CD4-positive, CD25-positive, alpha-beta regulatory T cell (primary cell): ENCODE measurements around the gene PKD2. TPM values are rescaled to one million over a fixed set of nuclear protein-coding genes. Genes with fewer than 3 reads are reported as not detected.
"Not testable (repeated sequence)": the region's sequence is repeated elsewhere in the genome, so short reads cannot be mapped to it uniquely, and the experiment has no call there.

Source experiments
- ATAC-seq, 2 donors: fragments of 150-1000 bp; cut with Tn5 transposase; one replicate each; pipeline ENCODE4 v1.10.0; 2021; ENCODE audit warnings: low read depth in 2 of 2, moderate number of reproducible peaks in 2 of 2, moderate library complexity in 1 of 2
- DNase-seq, 3 donors: peaks; one replicate each; pipeline versions ENCODE4 v3.0.0 to v3.0.0-alpha.2; 2012 to 2022; ENCODE audit warnings: mixed read lengths in 1 of 3
- H3K27ac ChIP-seq: one replicate; pipeline ENCODE4 v1.7.0; 2013; ENCODE audit warnings: mild to moderate bottlenecking, low read length; ENCODE audit not compliant: insufficient read depth, poor library complexity, severe bottlenecking
- H3K27me3 ChIP-seq: one replicate; pipeline ENCODE4 v1.7.0; 2013; ENCODE audit warnings: low read length; ENCODE audit not compliant: control insufficient read depth, insufficient read depth
- H3K36me3 ChIP-seq: one replicate; pipeline ENCODE4 v1.7.0; 2013; ENCODE audit warnings: mild to moderate bottlenecking, low read length, moderate library complexity; ENCODE audit not compliant: control insufficient read depth, insufficient read depth
- H3K4me1 ChIP-seq: 2 replicates; pipeline ENCODE4 v1.7.0; 2013; ENCODE audit warnings: mild to moderate bottlenecking, low read length; ENCODE audit not compliant: insufficient read depth, control insufficient read depth, poor library complexity, severe bottlenecking
- H3K4me3 ChIP-seq: one replicate; pipeline ENCODE4 v1.7.0; 2013; ENCODE audit warnings: low read depth, mild to moderate bottlenecking, low read length, moderate library complexity
- H3K9me3 ChIP-seq, 2 experiments: 1 replicate in 1 of 2; 2 replicates in 1 of 2; pipeline ENCODE4 v1.7.0; 2013; ENCODE audit warnings: low read length in 2 of 2, mild to moderate bottlenecking in 1 of 2, moderate library complexity in 1 of 2; ENCODE audit not compliant: control insufficient read depth in 2 of 2
- H3K27ac Mint-ChIP-seq, 3 donors: one replicate each; pipeline ENCODE4 v1.8.0; 2020 to 2022; ENCODE audit warnings: mild to moderate bottlenecking in 3 of 3, mixed read lengths in 3 of 3, moderate library complexity in 2 of 3
- H3K27me3 Mint-ChIP-seq: one replicate; pipeline ENCODE4 v1.8.0; 2022; ENCODE audit warnings: mild to moderate bottlenecking, mixed read lengths
- H3K36me3 Mint-ChIP-seq: one replicate; pipeline ENCODE4 v1.8.0; 2020; ENCODE audit warnings: mixed read lengths
- H3K4me1 Mint-ChIP-seq, 4 donors: one replicate each; pipeline ENCODE4 v1.8.0; 2020 to 2022; ENCODE audit warnings: mixed read lengths in 4 of 4, mild to moderate bottlenecking in 1 of 4
- H3K4me3 Mint-ChIP-seq, 4 donors: one replicate each; pipeline ENCODE4 v1.8.0; 2020 to 2022; ENCODE audit warnings: mild to moderate bottlenecking in 4 of 4, mixed read lengths in 4 of 4, moderate library complexity in 3 of 4
- H3K9me3 Mint-ChIP-seq, 7 donors: one replicate each; pipeline ENCODE4 v1.8.0; 2020 to 2022; ENCODE audit warnings: mixed read lengths in 7 of 7, mild to moderate bottlenecking in 3 of 7, moderate library complexity in 2 of 7
- polyA plus RNA-seq, 4 donors: library from polyadenylated mRNA; unstranded; fragments of 300-500 nt; fragmentation: Illumina TruSeq; gene quantifications; one replicate each; pipeline ENCODE4 v1.2.3, GENCODE V29; 2021
- total RNA-seq: library from RNA; stranded (reverse); gene quantifications from one replicate; pipeline ENCODE4 v1.2.3, GENCODE V29; 2022

The PKD2 gene
- total and polyA plus RNA-seq, 5 donors from 2014 or later: 2.0 to 17.3 (median 5.4) TPM

DNA sequence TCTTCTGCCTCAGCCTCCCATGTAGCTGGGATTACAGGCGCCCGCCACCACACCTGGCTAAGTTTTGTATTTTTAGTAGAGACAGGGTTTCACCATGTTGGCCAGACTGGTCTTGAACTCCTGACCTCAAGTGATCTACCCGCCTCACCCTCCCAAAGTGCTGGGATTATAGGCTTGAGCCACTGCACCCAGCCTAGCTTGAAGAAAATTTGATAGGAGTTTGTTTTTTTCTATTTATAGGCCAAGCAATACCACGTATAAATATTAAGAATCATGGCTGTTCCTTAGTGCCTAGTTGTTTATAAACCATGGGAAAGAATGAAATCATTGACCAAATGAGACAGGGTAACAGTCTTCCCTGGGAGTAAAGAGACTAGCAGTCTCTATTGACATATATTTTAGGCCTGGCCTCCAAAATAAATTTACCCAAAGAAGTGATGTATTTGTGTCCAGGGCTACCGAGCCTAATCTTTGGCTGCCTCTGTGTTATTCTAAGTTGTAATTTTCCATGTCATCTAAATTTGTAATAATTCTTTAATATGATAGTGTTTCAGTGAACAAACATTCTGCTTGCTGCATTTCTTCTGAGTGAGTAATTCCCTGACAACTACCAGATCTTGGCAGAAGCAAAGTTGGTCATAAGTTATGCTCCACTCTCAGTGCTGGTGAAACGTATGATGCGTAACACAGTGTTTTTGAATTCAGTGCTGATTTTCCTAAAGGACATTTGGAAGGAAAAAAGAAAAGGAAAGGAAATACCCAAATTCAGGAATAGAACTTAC lies 10.3 kb downstream of the PKD2 start:
- Histone ChIP-seq H3K27ac (no peak overlapping the region), H3K4me3 (no peak overlapping the region), H3K36me3 (no peaks in the 10 kb centered on the region), H3K27me3 (no peaks in the 10 kb centered on the region), H3K9me3 (no peaks in the 10 kb centered on the region), H3K4me1 (no peaks in the 10 kb centered on the region)
- peaks cover 0 to 39% (median 16%) of the 10 kb centered on the region in 4 donors for H3K4me1 Mint-ChIP-seq
- no peak for DNase-seq
- peaks cover 0 to 2% (median 0%) of the 10 kb centered on the region in 7 donors for H3K9me3 Mint-ChIP-seq
- no peaks in the 10 kb centered on the region for H3K27me3 Mint-ChIP-seq
- H3K27ac Mint-ChIP-seq: no peak overlapping the region
- no peak for ATAC-seq
- no peak overlapping the region for H3K4me3 Mint-ChIP-seq
- H3K36me3 Mint-ChIP-seq: peaks cover 34% of the 10 kb centered on the region

GRCh38 chr4:88018466-88018865 lies 11.0 kb downstream of the PKD2 start:
- Histone ChIP-seq H3K4me1 (no peaks in the 10 kb centered on the region), H3K36me3 (no peaks in the 10 kb centered on the region), H3K27me3 (no peaks in the 10 kb centered on the region), H3K9me3 (no peaks in the 10 kb centered on the region), H3K4me3 (no peak overlapping the region), H3K27ac (no peak overlapping the region)
- peaks cover 0 to 32% (median 15%) of the 10 kb centered on the region in 4 donors for H3K4me1 Mint-ChIP-seq
- no peaks in the 10 kb centered on the region for H3K27me3 Mint-ChIP-seq
- H3K9me3 Mint-ChIP-seq: peaks cover 0 to 2% (median 0%) of the 10 kb centered on the region in 7 donors
- DNase-seq: no peak
- no peak overlapping the region for H3K4me3 Mint-ChIP-seq
- ATAC-seq: no peak
- H3K36me3 Mint-ChIP-seq: peaks cover 31% of the 10 kb centered on the region
- no peak overlapping the region for H3K27ac Mint-ChIP-seq

- no peaks in the 10 kb centered on the region for H3K36me3 ChIP-seq
- no peaks in the 10 kb centered on the region for H3K4me1 ChIP-seq
- no peaks in the 10 kb centered on the region for H3K27me3 Mint-ChIP-seq
- peaks cover 23% of the 10 kb centered on the region for H3K36me3 Mint-ChIP-seq
- DNase-seq: no peak
- H3K9me3 Mint-ChIP-seq: peaks cover 0 to 9% (median 9%) of the 10 kb centered on the region in 7 donors
- H3K4me3 ChIP-seq: no peak overlapping the region
- peaks cover 0 to 11% (median 5%) of the 10 kb centered on the region in 4 donors for H3K4me1 Mint-ChIP-seq
- peaks cover 5 to 7% of the 10 kb centered on the region in 2 experiments for H3K9me3 ChIP-seq
- no peak overlapping the region for H3K4me3 Mint-ChIP-seq
- no peak for ATAC-seq
- H3K27me3 ChIP-seq: no peaks in the 10 kb centered on the region
- no peak overlapping the region for H3K27ac Mint-ChIP-seq
- no peak overlapping the region for H3K27ac ChIP-seq
Observed at GRCh38 chr4:88021824-88022223, 14.4 kb downstream of the PKD2 start.

- H3K36me3 ChIP-seq: no peaks in the 10 kb centered on the region
- no peak overlapping the region for H3K27ac Mint-ChIP-seq
- H3K27me3 ChIP-seq: no peaks in the 10 kb centered on the region
- H3K4me3 Mint-ChIP-seq: no peak overlapping the region
- H3K4me1 ChIP-seq: no peaks in the 10 kb centered on the region
- no peak for DNase-seq
- no peak overlapping the region for H3K4me3 ChIP-seq
- H3K4me1 Mint-ChIP-seq: peaks cover 0 to 11% (median 5%) of the 10 kb centered on the region in 4 donors
- no peaks in the 10 kb centered on the region for H3K27me3 Mint-ChIP-seq
- no peak overlapping the region for H3K27ac ChIP-seq
- peaks cover 0 to 9% (median 9%) of the 10 kb centered on the region in 7 donors for H3K9me3 Mint-ChIP-seq
- no peak for ATAC-seq
- H3K36me3 Mint-ChIP-seq: peaks cover 25% of the 10 kb centered on the region
- peaks cover 5 to 7% of the 10 kb centered on the region in 2 experiments for H3K9me3 ChIP-seq
Observed at GRCh38 chr4:88022289-88022688, 14.9 kb downstream of the PKD2 start.

GRCh38 chr4:88025868-88026661 lies 18.6 kb downstream of the PKD2 start:
- H3K4me1 Mint-ChIP-seq, H3K4me3 ChIP-seq, DNase-seq, H3K27me3 Mint-ChIP-seq, H3K9me3 Mint-ChIP-seq, H3K9me3 ChIP-seq, H3K27ac ChIP-seq, H3K36me3 ChIP-seq, H3K4me3 Mint-ChIP-seq, ATAC-seq, H3K27me3 ChIP-seq, H3K4me1 ChIP-seq, H3K27ac Mint-ChIP-seq: not testable (repeated sequence)
- H3K36me3 Mint-ChIP-seq: peaks cover 29% of the 10 kb centered on the region

DNA sequence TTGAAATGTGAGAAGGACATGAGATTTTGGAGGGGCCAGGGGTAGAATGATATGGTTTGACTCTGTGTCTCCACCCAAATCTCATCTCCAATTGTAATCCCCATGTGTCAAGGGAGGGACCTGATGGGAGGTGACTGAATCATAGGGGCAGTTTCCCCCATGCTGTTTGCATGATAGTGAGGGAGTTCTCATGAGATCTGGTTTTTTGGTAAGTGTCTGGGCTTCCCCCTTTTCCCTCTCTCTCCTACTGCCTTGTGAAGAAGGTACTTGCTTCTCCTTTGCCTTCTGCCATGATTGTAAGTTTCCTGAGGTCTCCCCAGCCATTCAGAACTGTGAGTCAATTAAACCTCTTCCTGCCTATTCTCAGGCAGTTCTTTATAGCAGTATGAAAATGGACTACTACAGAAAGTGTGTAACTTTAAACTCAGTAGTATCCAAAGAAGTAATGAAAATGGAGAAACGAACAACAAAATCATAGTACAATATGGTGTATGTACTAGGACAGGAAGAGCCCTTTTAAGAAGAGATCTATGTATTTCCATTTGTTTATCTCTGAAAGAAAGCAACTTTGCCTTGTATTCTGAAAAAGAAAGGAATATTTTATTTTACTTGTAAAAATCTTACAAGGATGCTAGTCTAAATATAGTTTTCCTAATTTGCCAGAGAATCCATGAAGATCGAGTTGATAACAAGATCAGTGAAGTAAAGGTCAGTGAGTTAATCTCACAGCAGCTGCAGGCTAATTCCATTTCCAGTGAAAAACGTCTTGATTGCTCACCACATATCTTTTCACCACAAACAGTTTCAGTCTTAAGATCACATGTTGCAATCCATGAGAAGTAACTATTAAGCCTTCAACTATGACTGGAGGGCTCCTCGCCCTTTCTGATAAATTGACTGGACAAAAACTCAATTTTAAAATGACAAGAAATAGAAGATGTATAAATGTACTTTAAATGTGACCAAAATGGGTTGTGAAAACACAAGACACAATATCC lies 20.5 kb downstream of the PKD2 start:
- Mint-ChIP-seq H3K27ac (peak overlapping the region in 2 of 3 donors; percentile 14 to 27), H3K36me3 (peaks cover 21% of the 10 kb centered on the region)
- DNase-seq: no peak

DNA sequence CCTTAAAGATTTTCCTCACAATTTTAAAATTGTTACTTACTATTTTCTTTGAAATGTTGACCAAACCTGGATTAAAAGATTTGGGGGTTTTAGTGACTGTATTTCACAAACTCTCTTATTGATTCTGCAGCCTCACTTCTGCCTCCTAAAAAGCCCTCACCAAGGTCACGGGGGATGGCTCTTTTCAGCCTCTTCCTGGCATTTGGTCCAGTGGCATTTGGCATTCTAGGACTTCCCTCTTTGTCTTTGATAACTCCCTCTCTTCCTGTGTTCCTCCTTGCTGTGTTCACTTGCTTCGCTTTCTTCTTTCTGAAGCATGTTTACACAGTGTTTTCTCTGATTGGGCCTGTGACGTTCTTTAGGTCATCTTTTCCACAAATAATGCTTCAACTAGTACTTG lies 21.5 kb downstream of the PKD2 start:
- no peak overlapping the region for H3K4me3 ChIP-seq
- no peaks in the 10 kb centered on the region for H3K27me3 ChIP-seq
- ATAC-seq: no peak
- Mint-ChIP-seq H3K36me3 (peaks cover 21% of the 10 kb centered on the region), H3K4me3 (no peak overlapping the region), H3K27ac (peak overlapping the region in 1 of 3 donors; percentile 28), H3K4me1 (peaks cover 0 to 3% (median 0%) of the 10 kb centered on the region in 4 donors), H3K27me3 (no peaks in the 10 kb centered on the region), H3K9me3 (peaks cover 0 to 9% (median 9%) of the 10 kb centered on the region in 7 donors)
- H3K9me3 ChIP-seq: peaks cover 5 to 7% of the 10 kb centered on the region in 2 experiments
- H3K27ac ChIP-seq: no peak overlapping the region
- no peaks in the 10 kb centered on the region for H3K4me1 ChIP-seq
- H3K36me3 ChIP-seq: no peaks in the 10 kb centered on the region
- no peak for DNase-seq

More for the DNA sequence above, 20.5 kb downstream of the PKD2 start:
- Mint-ChIP-seq H3K4me1 (peaks cover 0 to 3% (median 0%) of the 10 kb centered on the region in 4 donors), H3K4me3 (no peak overlapping the region), H3K27me3 (no peaks in the 10 kb centered on the region), H3K9me3 (peaks cover 0 to 9% (median 9%) of the 10 kb centered on the region in 7 donors)
- Histone ChIP-seq H3K4me1 (no peaks in the 10 kb centered on the region), H3K4me3 (no peak overlapping the region), H3K36me3 (no peaks in the 10 kb centered on the region), H3K9me3 (peaks cover 5 to 7% of the 10 kb centered on the region in 2 experiments), H3K27me3 (no peaks in the 10 kb centered on the region), H3K27ac (no peak overlapping the region)
- no peak for ATAC-seq
